ENCODE results near the gene RASSF5.

Gene RASSF5

DNA sequence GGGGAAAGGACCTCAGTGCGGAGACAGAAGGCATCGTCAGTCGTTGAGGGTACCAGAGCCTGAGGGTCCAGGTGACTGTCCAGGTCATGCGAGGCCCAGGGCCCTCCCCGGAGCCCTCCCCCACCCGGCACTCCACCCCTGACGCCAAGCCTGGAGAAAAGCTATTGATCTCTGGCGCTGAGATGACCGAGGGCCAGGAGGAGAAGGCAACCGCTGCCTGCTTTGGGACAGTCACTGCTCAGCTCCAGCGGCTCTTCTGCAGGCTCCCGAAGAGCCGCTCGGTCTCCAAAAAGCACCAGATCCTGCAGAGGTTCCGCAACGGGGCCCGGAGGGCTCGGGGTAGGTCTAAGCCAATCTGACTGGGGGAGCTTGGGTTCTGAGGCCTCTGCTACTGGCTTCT lies 10.9 kb downstream of the RASSF5 start:
- TF ChIP-seq POLR2A (IDR thresholded peaks at IDR 0.05; ENCODE audit: low read depth, low read length) (no peak), SPI1 (IDR thresholded peaks at IDR 0.05; ENCODE audit: low read depth, low read length) (no peak), PAX5 (IDR thresholded peaks at IDR 0.05; ENCODE audit: insufficient read depth, low read length, severe bottlenecking) (no peak), POU2F2 (IDR thresholded peaks at IDR 0.05; ENCODE audit: low read depth, low read length) (no peak), POLR2AphosphoS5 (IDR thresholded peaks at IDR 0.05; ENCODE audit: low read depth, low read length) (no peak), TAF1 (IDR thresholded peaks at IDR 0.05; ENCODE audit: low read depth, low read length) (no peak)
- DNase-seq (ENCODE audit: insufficient read length, low spot score) = no peak
- FAIRE-seq = no peak

DNA sequence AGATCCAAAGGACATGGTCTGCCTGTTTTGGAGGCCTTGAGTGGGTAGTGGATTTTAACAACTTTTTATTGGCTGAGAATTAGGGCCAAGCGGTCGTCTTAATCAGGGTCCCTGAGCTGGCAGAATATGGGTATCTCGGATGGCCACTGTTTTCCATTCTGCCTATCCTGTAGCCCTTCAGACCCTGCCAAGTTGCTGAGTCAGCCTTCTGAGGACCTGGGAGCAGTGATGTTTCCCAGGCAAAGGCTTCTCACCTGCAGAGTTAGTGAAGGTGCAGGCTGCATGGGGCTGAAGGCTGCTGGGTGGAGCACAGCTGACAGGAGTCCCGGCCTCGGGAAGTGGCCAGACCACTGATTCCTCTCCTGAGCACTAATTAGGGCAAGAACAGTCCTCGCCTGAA lies 11.4 kb downstream of the RASSF5 start:
- TF ChIP-seq POU2F2 (IDR thresholded peaks at IDR 0.05; ENCODE audit: low read depth, low read length) = no peak
- no peak for TF ChIP-seq POLR2AphosphoS5 (IDR thresholded peaks at IDR 0.05; ENCODE audit: low read depth, low read length)
- no peak for TF ChIP-seq TAF1 (IDR thresholded peaks at IDR 0.05; ENCODE audit: low read depth, low read length)
- TF ChIP-seq POLR2A (IDR thresholded peaks at IDR 0.05; ENCODE audit: low read depth, low read length) = no peak
- no peak for TF ChIP-seq SPI1 (IDR thresholded peaks at IDR 0.05; ENCODE audit: low read depth, low read length)
- TF ChIP-seq PAX5 (IDR thresholded peaks at IDR 0.05; ENCODE audit: insufficient read depth, low read length, severe bottlenecking) = no peak
- FAIRE-seq (no peak), DNase-seq (ENCODE audit: insufficient read length, low spot score) (no peak)

DNA sequence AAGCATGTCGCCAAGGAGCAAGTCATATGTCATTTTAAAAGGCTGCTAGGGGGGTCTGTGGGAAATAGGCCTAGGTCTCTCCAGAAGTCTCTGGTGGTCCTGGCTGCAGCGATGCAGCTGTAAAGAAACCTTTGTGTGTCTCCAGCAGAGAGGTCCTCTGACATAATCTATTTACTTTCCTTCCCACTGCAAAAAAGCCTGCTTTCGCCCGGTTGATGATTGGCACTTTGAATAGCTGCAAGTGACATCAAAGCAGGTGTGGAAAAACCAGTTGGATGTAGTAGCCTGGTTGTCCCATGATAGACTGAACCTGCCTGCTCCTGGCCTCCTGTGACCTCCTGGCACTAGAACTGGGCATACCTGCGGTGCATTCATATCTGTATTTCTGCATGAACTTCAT lies 13.8 kb downstream of the RASSF5 start:
- FAIRE-seq (no peak), DNase-seq (ENCODE audit: insufficient read length, low spot score) (no peak)
- no peak for TF ChIP-seq PAX5 (IDR thresholded peaks at IDR 0.05; ENCODE audit: insufficient read depth, low read length, severe bottlenecking)

DNA sequence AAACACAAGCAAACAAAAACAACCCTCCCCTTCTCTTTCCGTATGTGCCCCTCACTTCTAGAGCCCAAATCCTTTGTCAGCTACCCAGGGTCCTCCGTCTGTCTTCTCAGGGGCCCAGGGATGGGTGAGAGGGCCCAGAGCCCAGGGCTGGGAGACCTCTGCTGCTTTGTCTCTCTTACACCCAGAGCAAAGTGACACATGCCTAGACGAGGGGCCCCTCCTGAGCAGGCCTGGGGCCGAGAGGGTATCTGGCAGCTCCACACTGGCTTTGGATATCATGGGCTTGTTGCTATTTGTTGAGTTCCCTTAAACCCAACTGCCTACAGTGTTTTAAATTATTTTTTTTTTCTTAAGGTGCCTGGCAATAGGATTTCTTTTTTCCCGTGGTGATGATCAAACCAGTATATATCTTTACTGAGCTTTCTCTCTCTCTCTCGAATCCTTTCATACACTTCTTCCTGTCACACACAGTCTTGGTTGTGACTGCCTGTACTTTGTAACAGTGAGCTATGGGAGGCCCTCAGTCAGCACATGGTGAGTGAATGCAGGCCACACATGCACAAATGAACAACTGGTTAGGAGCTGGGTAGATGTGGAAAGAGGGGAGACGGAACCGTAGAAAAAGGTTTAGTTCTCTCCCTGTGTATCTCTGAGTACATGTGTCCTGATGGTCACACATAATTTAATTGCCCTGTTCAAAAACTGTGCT lies 14.5 kb downstream of the RASSF5 start:
- no peak for TF ChIP-seq POU2F2 (IDR thresholded peaks at IDR 0.05; ENCODE audit: low read depth, low read length)
- TF ChIP-seq SPI1 (IDR thresholded peaks at IDR 0.05; ENCODE audit: low read depth, low read length) = no peak
- TF ChIP-seq POLR2AphosphoS5 (IDR thresholded peaks at IDR 0.05; ENCODE audit: low read depth, low read length) = no peak
- TF ChIP-seq POLR2A (IDR thresholded peaks at IDR 0.05; ENCODE audit: low read depth, low read length) = no peak
- TF ChIP-seq TAF1 (IDR thresholded peaks at IDR 0.05; ENCODE audit: low read depth, low read length) = no peak
- no peak for TF ChIP-seq PAX5 (IDR thresholded peaks at IDR 0.05; ENCODE audit: insufficient read depth, low read length, severe bottlenecking)
- FAIRE-seq = no peak
- no peak for DNase-seq (ENCODE audit: insufficient read length, low spot score)

DNA sequence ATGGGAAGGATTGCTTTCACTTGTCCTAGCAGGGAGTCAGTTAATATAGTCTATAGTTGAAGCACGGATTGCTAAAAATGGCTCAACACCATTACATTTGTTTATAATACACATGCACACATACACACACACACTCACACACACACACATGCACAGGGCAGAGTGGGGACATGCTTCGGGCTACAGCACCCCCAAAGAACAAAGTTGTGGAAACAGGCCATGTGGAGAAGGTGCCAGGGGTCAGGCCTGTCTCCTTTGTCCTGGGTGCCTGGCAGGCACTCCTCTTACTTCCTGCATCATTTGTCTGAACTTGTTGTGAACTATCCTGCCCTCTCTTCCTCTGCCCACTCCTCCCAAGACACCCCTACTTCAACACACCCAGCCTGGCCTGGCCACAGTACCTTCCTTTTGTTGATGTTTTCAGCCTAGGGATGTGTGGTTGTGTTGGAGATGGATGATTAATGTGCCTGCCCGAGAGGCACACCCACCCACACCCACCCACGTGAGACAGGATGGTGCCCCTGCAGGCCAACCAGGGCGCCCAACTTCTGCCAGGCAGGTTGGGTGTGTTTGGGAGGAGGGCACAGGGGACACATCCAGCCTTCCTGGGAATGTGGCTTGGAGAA lies 17.5 kb downstream of the RASSF5 start:
- TF ChIP-seq SPI1 (IDR thresholded peaks at IDR 0.05; ENCODE audit: low read depth, low read length) (no peak), TAF1 (IDR thresholded peaks at IDR 0.05; ENCODE audit: low read depth, low read length) (no peak), POLR2A (IDR thresholded peaks at IDR 0.05; ENCODE audit: low read depth, low read length) (no peak), POLR2AphosphoS5 (IDR thresholded peaks at IDR 0.05; ENCODE audit: low read depth, low read length) (no peak), PAX5 (IDR thresholded peaks at IDR 0.05; ENCODE audit: insufficient read depth, low read length, severe bottlenecking) (no peak), POU2F2 (IDR thresholded peaks at IDR 0.05; ENCODE audit: low read depth, low read length) (no peak)
- DNase-seq (ENCODE audit: insufficient read length, low spot score) (no peak), FAIRE-seq (peak; percentile 85)

DNA sequence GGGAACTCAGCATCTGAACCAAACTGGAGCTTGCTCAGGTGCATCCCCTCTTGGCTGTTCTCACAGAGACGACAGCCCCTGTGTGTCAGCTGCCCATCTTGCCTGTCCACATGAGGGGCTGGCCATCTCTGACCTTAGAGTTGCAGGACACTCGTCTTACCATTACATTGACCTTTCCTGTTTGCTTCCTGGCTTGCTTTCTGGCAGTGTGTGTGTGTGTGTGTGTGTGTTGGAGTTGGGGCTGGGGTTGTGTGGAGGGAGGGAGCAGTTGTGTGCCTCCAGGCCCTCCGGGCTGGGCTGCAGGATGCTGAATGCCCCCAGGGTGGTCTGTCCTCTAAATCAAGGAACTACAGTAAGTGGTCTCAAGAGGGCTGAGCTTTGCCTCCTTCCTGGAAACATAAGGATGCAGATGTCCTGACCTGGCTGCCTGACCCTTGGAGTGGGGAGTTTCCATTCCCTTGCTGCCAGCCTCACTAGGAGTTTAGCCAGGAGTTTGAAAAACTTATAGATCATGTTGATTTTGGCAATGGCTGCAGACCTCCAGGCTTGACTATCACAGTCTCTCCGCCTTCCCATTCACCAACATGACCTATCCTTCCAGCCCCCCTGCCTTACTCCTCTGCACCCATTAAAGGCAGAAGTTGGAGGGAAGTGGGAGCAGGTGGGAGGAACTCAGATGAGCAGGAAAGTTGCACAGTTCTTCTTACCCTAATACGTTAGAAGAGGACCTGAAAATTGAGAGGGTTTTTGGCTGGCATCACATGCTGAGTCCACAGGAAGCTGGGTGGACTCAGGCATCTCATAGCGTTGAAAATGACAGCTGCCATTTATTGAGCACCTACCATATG lies 19.0 kb downstream of the RASSF5 start:
- TF ChIP-seq POU2F2 (IDR thresholded peaks at IDR 0.05; ENCODE audit: low read depth, low read length) = no peak
- TF ChIP-seq POLR2AphosphoS5 (IDR thresholded peaks at IDR 0.05; ENCODE audit: low read depth, low read length) = no peak
- TF ChIP-seq TAF1 (IDR thresholded peaks at IDR 0.05; ENCODE audit: low read depth, low read length) = no peak
- TF ChIP-seq PAX5 (IDR thresholded peaks at IDR 0.05; ENCODE audit: insufficient read depth, low read length, severe bottlenecking) = no peak
- TF ChIP-seq SPI1 (IDR thresholded peaks at IDR 0.05; ENCODE audit: low read depth, low read length) = no peak
- no peak for TF ChIP-seq POLR2A (IDR thresholded peaks at IDR 0.05; ENCODE audit: low read depth, low read length)
- FAIRE-seq = no peak
- no peak for DNase-seq (ENCODE audit: insufficient read length, low spot score)

DNA sequence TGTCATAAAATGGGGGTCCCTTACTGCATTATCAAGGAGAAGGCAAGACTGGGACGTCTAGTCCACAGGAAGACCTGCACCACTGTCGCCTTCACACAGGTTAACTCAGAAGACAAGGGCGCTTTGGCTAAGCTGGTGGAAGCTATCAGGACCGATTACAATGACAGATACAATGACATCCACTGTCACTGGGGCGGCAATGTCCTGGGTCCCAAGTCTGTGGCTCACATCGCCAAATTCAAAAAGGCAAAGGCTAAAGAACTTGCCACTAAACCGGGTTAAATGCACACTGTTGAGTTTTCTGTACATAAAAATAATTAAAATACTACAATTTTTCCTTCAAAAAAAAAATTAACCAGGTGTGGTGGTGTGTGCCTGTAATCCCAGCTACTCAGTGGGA lies 22.1 kb downstream of the RASSF5 start:
- FAIRE-seq (no peak), DNase-seq (ENCODE audit: insufficient read length, low spot score) (no peak)
- no peak for TF ChIP-seq POU2F2 (IDR thresholded peaks at IDR 0.05; ENCODE audit: low read depth, low read length)
- no peak for TF ChIP-seq PAX5 (IDR thresholded peaks at IDR 0.05; ENCODE audit: insufficient read depth, low read length, severe bottlenecking)
- no peak for TF ChIP-seq POLR2A (IDR thresholded peaks at IDR 0.05; ENCODE audit: low read depth, low read length)
- TF ChIP-seq SPI1 (IDR thresholded peaks at IDR 0.05; ENCODE audit: low read depth, low read length) = no peak
- no peak for TF ChIP-seq POLR2AphosphoS5 (IDR thresholded peaks at IDR 0.05; ENCODE audit: low read depth, low read length)
- TF ChIP-seq TAF1 (IDR thresholded peaks at IDR 0.05; ENCODE audit: low read depth, low read length) = no peak

DNA sequence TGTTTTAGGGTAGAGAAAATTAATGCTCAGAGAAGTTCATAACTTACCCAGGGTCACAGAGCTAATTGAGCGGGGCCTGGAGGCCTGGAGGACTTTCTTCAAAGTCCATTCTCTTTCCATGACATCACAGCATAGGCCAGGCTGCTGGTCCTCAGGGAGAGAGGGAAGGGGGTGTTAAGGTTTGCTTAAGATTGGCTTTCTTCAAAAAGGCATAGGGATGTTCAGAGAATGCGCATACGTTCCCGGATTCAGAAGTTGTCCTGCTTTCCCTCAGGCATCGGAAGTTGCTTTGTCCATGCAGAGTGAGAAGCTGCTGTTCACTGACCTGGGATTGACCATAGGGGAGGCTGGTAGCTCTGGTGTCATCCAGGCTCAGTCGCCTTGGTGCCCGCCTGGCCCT lies 25.0 kb downstream of the RASSF5 start:
- no peak for TF ChIP-seq TAF1 (IDR thresholded peaks at IDR 0.05; ENCODE audit: low read depth, low read length)
- no peak for TF ChIP-seq POU2F2 (IDR thresholded peaks at IDR 0.05; ENCODE audit: low read depth, low read length)
- TF ChIP-seq SPI1 (IDR thresholded peaks at IDR 0.05; ENCODE audit: low read depth, low read length) = no peak
- DNase-seq (ENCODE audit: insufficient read length, low spot score) = no peak
- FAIRE-seq = no peak

DNA sequence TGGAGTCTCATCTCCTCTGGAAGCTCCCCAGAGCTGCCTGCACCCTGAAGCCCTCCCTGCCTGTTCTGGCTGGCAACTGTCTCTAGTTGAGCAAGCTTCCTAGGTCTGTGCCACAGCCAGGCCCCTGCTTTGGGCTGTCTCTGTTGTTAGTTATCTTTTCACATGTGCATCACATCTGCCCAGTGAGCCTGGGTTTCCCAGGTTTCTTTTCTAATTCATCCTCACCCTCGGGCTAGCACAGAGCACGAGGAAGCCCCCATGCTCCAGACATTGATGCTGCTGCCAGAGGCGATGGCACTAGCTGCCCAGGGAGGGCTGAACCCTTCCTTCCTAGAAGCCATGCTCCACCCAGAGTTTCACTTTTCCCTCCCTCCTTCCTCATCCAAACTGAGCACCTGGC lies 27.2 kb downstream of the RASSF5 start:
- no peak for FAIRE-seq
- TF ChIP-seq POLR2AphosphoS5 (IDR thresholded peaks at IDR 0.05; ENCODE audit: low read depth, low read length) (no peak), SPI1 (IDR thresholded peaks at IDR 0.05; ENCODE audit: low read depth, low read length) (no peak), TAF1 (IDR thresholded peaks at IDR 0.05; ENCODE audit: low read depth, low read length) (no peak), POU2F2 (IDR thresholded peaks at IDR 0.05; ENCODE audit: low read depth, low read length) (no peak), PAX5 (IDR thresholded peaks at IDR 0.05; ENCODE audit: insufficient read depth, low read length, severe bottlenecking) (no peak), POLR2A (IDR thresholded peaks at IDR 0.05; ENCODE audit: low read depth, low read length) (no peak)
- no peak for DNase-seq (ENCODE audit: insufficient read length, low spot score)

Data from GM12891 (cell line).